GM12878 (cell line): ENCODE data around the gene TSPAN12. TPM values are rescaled to one million over a fixed set of nuclear protein-coding genes. Genes with fewer than 3 reads are reported as not detected.

ENCODE experiments used
- BHLHE40 ChIP-seq, 2 experiments: fragments of 450-650 bp in 1 of 2; IDR thresholded peaks; 2 replicates each; pipeline ENCODE4 v1.6.1; 2011 to 2017; ENCODE audit warnings: low read depth in 2 of 2, borderline replicate concordance in 1 of 2, improper control_type of control experiment in 1 of 2, low read length in 1 of 2, mild to moderate bottlenecking in 1 of 2
- CBFB ChIP-seq: IDR thresholded peaks from 2 replicates; pipeline ENCODE4 v1.6.1; 2016; ENCODE audit warnings: antibody characterized with exemption, low read depth
- KAT2A ChIP-seq: conservative IDR thresholded peaks from 2 replicates; pipeline ENCODE4 v1.6.1; 2011; ENCODE audit warnings: low read depth, low read length; ENCODE audit not compliant: control insufficient read depth
- MEF2A ChIP-seq: IDR thresholded peaks from 2 replicates; pipeline ENCODE4 v1.6.1; 2011; ENCODE audit warnings: low read depth, mild to moderate bottlenecking, low read length, moderate library complexity; ENCODE audit not compliant: insufficient read depth
- ZNF622 ChIP-seq: fragments of 450-650 bp; IDR thresholded peaks from 2 replicates; pipeline ENCODE4 v1.6.1; 2017; ENCODE audit warnings: mild to moderate bottlenecking, inconsistent platforms
- polyA plus RNA-seq, 11 experiments: library from polyadenylated mRNA; depleted of rRNA in 4 of 11; unstranded in 6 of 11; stranded (reverse) in 5 of 11; fragments of >200 nt; fragmentation: Nextera tagmentation in 4 of 11; fragmentation: Illumina TruSeq in 1 of 11; extraction: Ambion mirVana in 4 of 11; extraction: Trizol in 1 of 11; gene quantifications; 1 replicate in 1 of 11; 2 replicates in 10 of 11; pipeline versions ENCODE4 v1.2.1 to v1.2.3, GENCODE V29; 2011 to 2016; ENCODE audit warnings: inconsistent platforms in 2 of 11, missing spikeins in 2 of 11, low read depth in 1 of 11
- total RNA-seq, 4 experiments: library from RNA; depleted of rRNA in 3 of 4; stranded (reverse); fragments of >200 nt in 3 of 4; fragmentation: Illumina TruSeq in 1 of 4; extraction: Trizol in 1 of 4; gene quantifications; 2 replicates each; pipeline versions ENCODE4 v1.2.1 to v1.2.3, GENCODE V29; 2013 to 2021
- TF ChIP-seq, protein P1 (sequence below): IDR thresholded peaks from 2 replicates; pipeline ENCODE4 v1.6.1; 2012; ENCODE audit warnings: low read length, inconsistent platforms
- TF ChIP-seq, protein P2 (sequence below): fragments of 450-650 bp; formaldehyde crosslinking; IDR thresholded peaks from 2 replicates; pipeline ENCODE4 v1.5.0; 2022; ENCODE audit warnings: mild to moderate bottlenecking, missing genetic modification characterization

Gene TSPAN12
- total and polyA plus RNA-seq, 10 of the 15 experiments (the other 5 are each of a cell fraction or from before 2014, with no cell fraction given) = 0.67 to 110 (median 1.3) TPM

DNA sequence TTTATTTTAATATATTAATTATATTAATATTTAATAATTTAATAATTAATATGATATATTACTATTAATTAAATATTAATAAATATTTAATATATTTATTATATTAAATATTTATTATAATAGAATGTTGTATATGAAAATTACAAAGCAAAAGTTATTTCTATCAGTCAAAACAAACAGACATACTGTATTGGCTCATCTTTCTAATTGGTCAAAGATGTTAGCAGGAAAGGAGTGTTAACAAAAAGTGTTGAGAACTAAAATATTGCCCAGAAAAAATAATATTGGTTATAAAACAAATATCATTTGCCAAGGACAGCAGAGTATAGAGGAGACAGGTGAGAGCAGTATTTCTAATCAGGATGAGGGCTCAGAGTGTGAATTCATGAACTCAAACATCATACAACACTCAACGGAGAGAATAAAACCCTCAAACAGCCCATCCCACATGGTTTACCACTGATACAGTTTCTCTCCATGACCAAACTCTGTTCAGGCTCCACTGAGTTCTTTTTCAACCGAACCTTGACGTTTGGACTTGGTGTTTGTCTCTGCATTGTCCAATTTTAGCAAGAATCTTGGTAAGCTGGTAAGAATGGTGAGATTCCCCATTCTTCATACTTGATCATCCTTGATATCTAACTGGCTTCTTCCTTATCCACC lies 58.0 kb downstream of the TSPAN12 start (continued):
- TF ChIP-seq KAT2A (no peak), BHLHE40 (IDR thresholded peaks at IDR 0.05; ENCODE audit: borderline replicate concordance in 1 of 2, low read depth in 2 of 2, low read length in 1 of 2) (no peak), MEF2A (no peak), ZNF622 (no peak), CBFB (no peak)
- TF ChIP-seq, protein P1, sequence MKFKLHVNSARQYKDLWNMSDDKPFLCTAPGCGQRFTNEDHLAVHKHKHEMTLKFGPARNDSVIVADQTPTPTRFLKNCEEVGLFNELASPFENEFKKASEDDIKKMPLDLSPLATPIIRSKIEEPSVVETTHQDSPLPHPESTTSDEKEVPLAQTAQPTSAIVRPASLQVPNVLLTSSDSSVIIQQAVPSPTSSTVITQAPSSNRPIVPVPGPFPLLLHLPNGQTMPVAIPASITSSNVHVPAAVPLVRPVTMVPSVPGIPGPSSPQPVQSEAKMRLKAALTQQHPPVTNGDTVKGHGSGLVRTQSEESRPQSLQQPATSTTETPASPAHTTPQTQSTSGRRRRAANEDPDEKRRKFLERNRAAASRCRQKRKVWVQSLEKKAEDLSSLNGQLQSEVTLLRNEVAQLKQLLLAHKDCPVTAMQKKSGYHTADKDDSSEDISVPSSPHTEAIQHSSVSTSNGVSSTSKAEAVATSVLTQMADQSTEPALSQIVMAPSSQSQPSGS = no peak
- TF ChIP-seq, protein P2, sequence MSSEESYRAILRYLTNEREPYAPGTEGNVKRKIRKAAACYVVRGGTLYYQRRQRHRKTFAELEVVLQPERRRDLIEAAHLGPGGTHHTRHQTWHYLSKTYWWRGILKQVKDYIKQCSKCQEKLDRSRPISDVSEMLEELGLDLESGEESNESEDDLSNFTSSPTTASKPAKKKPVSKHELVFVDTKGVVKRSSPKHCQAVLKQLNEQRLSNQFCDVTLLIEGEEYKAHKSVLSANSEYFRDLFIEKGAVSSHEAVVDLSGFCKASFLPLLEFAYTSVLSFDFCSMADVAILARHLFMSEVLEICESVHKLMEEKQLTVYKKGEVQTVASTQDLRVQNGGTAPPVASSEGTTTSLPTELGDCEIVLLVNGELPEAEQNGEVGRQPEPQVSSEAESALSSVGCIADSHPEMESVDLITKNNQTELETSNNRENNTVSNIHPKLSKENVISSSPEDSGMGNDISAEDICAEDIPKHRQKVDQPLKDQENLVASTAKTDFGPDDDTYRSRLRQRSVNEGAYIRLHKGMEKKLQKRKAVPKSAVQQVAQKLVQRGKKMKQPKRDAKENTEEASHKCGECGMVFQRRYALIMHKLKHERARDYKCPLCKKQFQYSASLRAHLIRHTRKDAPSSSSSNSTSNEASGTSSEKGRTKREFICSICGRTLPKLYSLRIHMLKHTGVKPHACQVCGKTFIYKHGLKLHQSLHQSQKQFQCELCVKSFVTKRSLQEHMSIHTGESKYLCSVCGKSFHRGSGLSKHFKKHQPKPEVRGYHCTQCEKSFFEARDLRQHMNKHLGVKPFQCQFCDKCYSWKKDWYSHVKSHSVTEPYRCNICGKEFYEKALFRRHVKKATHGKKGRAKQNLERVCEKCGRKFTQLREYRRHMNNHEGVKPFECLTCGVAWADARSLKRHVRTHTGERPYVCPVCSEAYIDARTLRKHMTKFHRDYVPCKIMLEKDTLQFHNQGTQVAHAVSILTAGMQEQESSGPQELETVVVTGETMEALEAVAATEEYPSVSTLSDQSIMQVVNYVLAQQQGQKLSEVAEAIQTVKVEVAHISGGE (CRISPR knock-in tag) = no peak
